ENCODE data around the gene TLCD3B. TPM values are rescaled to one million over a fixed set of nuclear protein-coding genes. Genes with fewer than 3 reads are reported as not detected.
A peak's percentile ranks its signal among the peaks of the same experiment; 100 is the strongest.

The TLCD3B gene
- polyA plus RNA-seq, 1 of the 3 experiments (the other 2 are of a cell fraction), result 3.8 TPM

- POLR2A ChIA-PET, result interaction anchor here (0.6 to 2.7 kb wide), 6 partner anchors 10 to 258 kb away, joined by 3 to 15 read pairs (median 4); partner anchors contain the start of genes ALDOA and TBX6
- 6% methylated on average over 33 of the region's 67 CpGs for WGBS (ENCODE audit: low lambda C conversion rate)
- DNase-seq, result peak; percentile 97
- Histone ChIP-seq H3K27me3 (ENCODE audit: insufficient read depth) (no peaks in the 10 kb centered on the region), H3K4me1 (ENCODE audit: control insufficient read depth in 1 of 2, insufficient read depth in 2 of 2, low read depth in 1 of 2, low read length in 1 of 2) (peaks cover 5 to 18% of the 10 kb centered on the region in 2 experiments; a peak in 3 of 4 replicates), H3K4me3 (ENCODE audit: low read depth in 2 of 2, low read length in 1 of 2) (peak within 1 kb of the TSS; percentile 76 to 78), H3F3A (replicated peaks; ENCODE audit: insufficient read depth) (peaks cover 49% of the 10 kb centered on the region), H3K4me2 (peak within 1 kb of the TSS; percentile 89), H2AFZ (ENCODE audit: low read depth) (no peak within 1 kb of the TSS), H3K79me2 (ENCODE audit: insufficient read depth) (peaks cover 71% of the 10 kb centered on the region), H3K9me2 (no peaks in the 10 kb centered on the region), H4K20me1 (ENCODE audit: insufficient read depth) (peaks cover 46% of the 10 kb centered on the region), H3K27ac (ENCODE audit: low read depth in 2 of 2, low read length in 1 of 2) (peak within 1 kb of the TSS; percentile 47 to 90), H3K9ac (peak within 1 kb of the TSS; percentile 88), H3K36me3 (replicated peaks in 1 of 2; ENCODE audit: control insufficient read depth in 1 of 2, insufficient read depth in 2 of 2, low read length in 1 of 2) (peaks cover 32 to 47% of the 10 kb centered on the region in 2 experiments), H3K9me3 (no peaks in the 10 kb centered on the region)
- CTCF ChIA-PET, result interaction anchor here (1.3 to 4.4 kb wide), 3 partner anchors 16 to 59 kb away, joined by 3 to 31 read pairs (median 4); partner anchors contain the start of gene TBX6
- TF ChIP-seq GATA2 (CRISPR knock-in tag; IDR thresholded peaks at IDR 0.05), result no peak
- TF ChIP-seq TAF1 (IDR thresholded peaks at IDR 0.05; ENCODE audit: borderline replicate concordance, low read depth, low read length), result peak; percentile 84
- TF ChIP-seq FOSL2 (IDR thresholded peaks at IDR 0.05; ENCODE audit: borderline replicate concordance, low read depth), result no peak
- no peak for TF ChIP-seq RAD21 (IDR thresholded peaks at IDR 0.05; ENCODE audit: low read length)
- peak; percentile 98 for TF ChIP-seq POLR2AphosphoS5 (IDR thresholded peaks at IDR 0.05; ENCODE audit: low read depth, low read length)
- no peak for TF ChIP-seq USF1 (IDR thresholded peaks at IDR 0.05; ENCODE audit: borderline replicate concordance, low read depth)
- TF ChIP-seq CHD2 (IDR thresholded peaks at IDR 0.05; ENCODE audit: low read length, partially characterized antibody), result no peak
- TF ChIP-seq EP300 (IDR thresholded peaks at IDR 0.05; ENCODE audit: borderline replicate concordance in 1 of 2, low read depth in 1 of 2, low read length in 1 of 2), result peak in 1 of 2 experiments; percentile 53; a peak in 1 of 4 replicates
- TF ChIP-seq, protein P1, sequence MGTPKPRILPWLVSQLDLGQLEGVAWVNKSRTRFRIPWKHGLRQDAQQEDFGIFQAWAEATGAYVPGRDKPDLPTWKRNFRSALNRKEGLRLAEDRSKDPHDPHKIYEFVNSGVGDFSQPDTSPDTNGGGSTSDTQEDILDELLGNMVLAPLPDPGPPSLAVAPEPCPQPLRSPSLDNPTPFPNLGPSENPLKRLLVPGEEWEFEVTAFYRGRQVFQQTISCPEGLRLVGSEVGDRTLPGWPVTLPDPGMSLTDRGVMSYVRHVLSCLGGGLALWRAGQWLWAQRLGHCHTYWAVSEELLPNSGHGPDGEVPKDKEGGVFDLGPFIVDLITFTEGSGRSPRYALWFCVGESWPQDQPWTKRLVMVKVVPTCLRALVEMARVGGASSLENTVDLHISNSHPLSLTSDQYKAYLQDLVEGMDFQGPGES (IDR thresholded peaks at IDR 0.05; ENCODE audit: low read depth, low read length), result no peak
- TF ChIP-seq, protein P2, sequence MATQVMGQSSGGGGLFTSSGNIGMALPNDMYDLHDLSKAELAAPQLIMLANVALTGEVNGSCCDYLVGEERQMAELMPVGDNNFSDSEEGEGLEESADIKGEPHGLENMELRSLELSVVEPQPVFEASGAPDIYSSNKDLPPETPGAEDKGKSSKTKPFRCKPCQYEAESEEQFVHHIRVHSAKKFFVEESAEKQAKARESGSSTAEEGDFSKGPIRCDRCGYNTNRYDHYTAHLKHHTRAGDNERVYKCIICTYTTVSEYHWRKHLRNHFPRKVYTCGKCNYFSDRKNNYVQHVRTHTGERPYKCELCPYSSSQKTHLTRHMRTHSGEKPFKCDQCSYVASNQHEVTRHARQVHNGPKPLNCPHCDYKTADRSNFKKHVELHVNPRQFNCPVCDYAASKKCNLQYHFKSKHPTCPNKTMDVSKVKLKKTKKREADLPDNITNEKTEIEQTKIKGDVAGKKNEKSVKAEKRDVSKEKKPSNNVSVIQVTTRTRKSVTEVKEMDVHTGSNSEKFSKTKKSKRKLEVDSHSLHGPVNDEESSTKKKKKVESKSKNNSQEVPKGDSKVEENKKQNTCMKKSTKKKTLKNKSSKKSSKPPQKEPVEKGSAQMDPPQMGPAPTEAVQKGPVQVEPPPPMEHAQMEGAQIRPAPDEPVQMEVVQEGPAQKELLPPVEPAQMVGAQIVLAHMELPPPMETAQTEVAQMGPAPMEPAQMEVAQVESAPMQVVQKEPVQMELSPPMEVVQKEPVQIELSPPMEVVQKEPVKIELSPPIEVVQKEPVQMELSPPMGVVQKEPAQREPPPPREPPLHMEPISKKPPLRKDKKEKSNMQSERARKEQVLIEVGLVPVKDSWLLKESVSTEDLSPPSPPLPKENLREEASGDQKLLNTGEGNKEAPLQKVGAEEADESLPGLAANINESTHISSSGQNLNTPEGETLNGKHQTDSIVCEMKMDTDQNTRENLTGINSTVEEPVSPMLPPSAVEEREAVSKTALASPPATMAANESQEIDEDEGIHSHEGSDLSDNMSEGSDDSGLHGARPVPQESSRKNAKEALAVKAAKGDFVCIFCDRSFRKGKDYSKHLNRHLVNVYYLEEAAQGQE (IDR thresholded peaks at IDR 0.05; ENCODE audit: low read depth, low read length), result 0 out of 2 replicates have a peak, but pooled peaks have one; percentile 17
- TF ChIP-seq USF2 (IDR thresholded peaks at IDR 0.05; ENCODE audit: borderline replicate concordance, low read depth, low read length), result no peak
- TF ChIP-seq ELF1 (IDR thresholded peaks at IDR 0.05), result peak; percentile 88
- TF ChIP-seq MEF2A (IDR thresholded peaks at IDR 0.05; ENCODE audit: borderline replicate concordance, low read depth), result no peak
- TF ChIP-seq, protein P3, sequence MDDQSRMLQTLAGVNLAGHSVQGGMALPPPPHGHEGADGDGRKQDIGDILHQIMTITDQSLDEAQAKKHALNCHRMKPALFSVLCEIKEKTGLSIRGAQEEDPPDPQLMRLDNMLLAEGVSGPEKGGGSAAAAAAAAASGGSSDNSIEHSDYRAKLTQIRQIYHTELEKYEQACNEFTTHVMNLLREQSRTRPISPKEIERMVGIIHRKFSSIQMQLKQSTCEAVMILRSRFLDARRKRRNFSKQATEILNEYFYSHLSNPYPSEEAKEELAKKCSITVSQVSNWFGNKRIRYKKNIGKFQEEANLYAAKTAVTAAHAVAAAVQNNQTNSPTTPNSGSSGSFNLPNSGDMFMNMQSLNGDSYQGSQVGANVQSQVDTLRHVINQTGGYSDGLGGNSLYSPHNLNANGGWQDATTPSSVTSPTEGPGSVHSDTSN (IDR thresholded peaks at IDR 0.05), result no peak
- TF ChIP-seq, protein P4, sequence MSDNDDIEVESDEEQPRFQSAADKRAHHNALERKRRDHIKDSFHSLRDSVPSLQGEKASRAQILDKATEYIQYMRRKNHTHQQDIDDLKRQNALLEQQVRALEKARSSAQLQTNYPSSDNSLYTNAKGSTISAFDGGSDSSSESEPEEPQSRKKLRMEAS (IDR thresholded peaks at IDR 0.05; ENCODE audit: low read depth), result peak; percentile 70
- TF ChIP-seq RFX5 (IDR thresholded peaks at IDR 0.05; ENCODE audit: low read length), result no peak
- TF ChIP-seq EZH2phosphoT487 (IDR thresholded peaks at IDR 0.05; ENCODE audit: borderline replicate concordance, low read depth), result no peak
- no peak; the same call in 1 of the 2 replicates for TF ChIP-seq CTCF (IDR thresholded peaks at IDR 0.05)
- TF ChIP-seq NFIC (IDR thresholded peaks at IDR 0.05; ENCODE audit: borderline replicate concordance), result no peak
- TF ChIP-seq FOXM1 (IDR thresholded peaks at IDR 0.05; ENCODE audit: low read depth), result no peak
- no peak for TF ChIP-seq TCF12 (IDR thresholded peaks at IDR 0.05)
- TF ChIP-seq YY1 (IDR thresholded peaks at IDR 0.05; ENCODE audit: low read depth), result peak; percentile 70
Measured at GRCh38 chr16:30075503-30076275, 44.6 kb upstream of the TLCD3B start, which contains the start of gene PPP4C. Gene PPP4C, plus strand, starts transcription at chr16:30075994. Its CDS starts 384 bp downstream, at chr16:30076378.
